SK-MEL-5 (cell line): ENCODE results near the gene TLE5. TPM values are rescaled to one million over a fixed set of nuclear protein-coding genes. Genes with fewer than 3 reads are reported as not detected.
"Not testable (repeated sequence)": the region's sequence is repeated elsewhere in the genome, so short reads cannot be mapped to it uniquely, and the experiment has no call there.

Experiments
- DNase-seq: peaks from one replicate; pipeline ENCODE4 v3.0.0-alpha.2; 2016; ENCODE audit warnings: low read depth, low spot score
- in situ Hi-C: cut with HindIII; loops from 2 replicates; pipeline ENCODE4 v1.10.0; 2016; ENCODE audit warnings: low sequenced_read_pairs, high pct_unique_total_duplicates, low pct_unique_long_range_greater_than_20kb
- total RNA-seq: library from RNA; depleted of rRNA; stranded (reverse); fragments of >200 nt; shearing (Covaris generic); gene quantifications from 2 replicates; pipeline ENCODE4 v1.2.3, GENCODE V29; 2014

Gene TLE5
- total RNA-seq, 1 experiment from 2014 or later: 172 TPM

DNA sequence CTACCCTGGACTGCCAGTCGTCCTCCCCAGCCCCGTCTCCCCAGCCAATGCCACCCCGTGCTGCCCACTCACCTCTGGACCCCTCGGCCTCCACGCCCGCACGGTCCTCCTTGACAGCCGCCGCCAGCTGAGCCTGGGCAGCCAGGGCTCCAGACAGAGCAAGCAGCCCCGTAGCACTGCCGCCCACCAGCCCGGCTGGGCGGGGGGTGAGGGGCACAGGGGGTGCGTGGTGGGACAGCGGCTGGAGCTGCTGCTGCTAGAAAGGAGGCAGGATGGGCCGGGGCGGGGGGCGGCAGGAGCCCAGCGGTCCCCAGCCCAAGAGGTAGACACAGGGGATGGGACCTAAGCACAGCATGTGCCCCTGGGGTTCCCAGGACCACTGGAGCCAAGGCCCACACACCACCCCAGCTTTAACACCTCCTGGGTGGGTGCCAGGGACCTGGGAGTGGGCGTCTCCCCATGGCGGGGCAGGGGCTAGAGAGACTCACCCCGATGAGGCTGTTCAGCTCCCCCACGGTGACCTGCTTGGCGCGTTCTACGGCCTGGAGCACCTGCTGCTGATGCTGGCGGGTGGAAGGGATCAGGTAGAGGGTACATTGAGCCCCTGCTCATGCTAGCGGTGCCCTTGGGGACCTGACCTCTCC is 43.0 kb downstream of the TLE5 start:
- in situ Hi-C loops: no loop called here

DNA sequence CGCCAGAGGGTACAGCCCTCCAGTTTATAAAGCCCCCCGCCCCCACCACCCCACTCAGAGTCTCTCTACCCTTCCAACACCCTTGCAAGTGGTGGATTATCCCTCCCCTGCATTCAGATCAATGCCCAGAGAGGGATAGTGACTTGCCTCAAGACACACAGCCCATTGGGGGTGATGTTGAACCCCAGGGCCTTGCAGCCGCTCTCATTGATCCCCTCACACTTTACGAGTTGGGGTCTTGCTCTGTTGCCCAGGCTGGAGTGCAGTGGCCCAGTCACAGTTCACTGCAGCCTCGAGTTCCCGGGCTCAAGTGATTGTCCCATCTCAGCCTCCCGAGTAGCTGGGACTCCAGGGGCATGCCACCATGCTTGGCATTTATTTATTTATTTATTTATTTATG is 44.4 kb downstream of the TLE5 start:
- no peak for DNase-seq
- in situ Hi-C loops: no loop called here

More for the DNA sequence above, 43.0 kb downstream of the TLE5 start:
- no peak for DNase-seq

DNA sequence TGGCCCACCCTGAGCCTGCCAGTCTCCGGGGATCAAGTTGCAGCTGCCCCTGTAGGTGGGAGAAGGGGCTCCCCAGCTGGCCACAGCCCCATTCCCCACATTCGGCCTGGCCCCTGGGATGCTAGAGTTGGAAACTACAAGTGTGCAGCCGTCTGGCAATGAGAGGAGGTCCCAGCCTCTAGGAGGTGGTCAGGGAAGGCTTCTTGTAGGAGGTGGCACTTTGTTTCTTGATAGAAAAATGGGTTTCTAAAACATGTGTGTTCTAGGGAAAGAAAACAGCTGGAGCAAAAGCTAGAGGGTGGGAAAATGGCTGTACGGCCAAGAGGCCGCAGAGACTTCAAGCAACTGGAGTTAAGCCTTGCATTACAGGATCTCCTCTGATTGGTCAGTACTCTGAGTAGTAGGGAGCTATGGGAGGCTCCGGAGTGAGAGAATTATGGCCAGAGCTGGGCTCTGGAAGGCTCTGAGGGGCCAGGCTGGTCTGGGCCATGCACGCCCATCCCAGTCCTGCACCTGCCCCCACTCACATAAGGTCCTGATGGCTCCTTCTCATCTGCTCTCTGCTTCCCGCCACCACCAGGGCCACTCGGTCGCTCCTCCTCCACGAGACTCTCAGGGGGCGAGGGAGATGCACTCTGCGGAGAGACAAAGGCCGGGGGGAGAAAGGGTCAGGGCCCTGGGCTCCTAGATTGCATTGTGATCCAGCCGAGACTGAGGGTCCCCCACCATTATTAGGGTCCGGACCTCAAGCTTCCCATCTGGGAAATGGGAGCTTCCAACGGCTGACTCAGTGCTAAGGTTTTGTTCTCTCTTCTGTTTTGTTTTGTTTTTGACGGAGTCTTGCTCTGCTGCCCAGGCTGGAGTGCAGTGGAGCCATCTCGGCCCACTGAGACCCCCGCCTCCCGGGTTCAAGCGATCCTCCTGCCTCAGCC is 46.9 kb downstream of the TLE5 start:
- in situ Hi-C loops: no loop called here
- DNase-seq: no peak

DNA sequence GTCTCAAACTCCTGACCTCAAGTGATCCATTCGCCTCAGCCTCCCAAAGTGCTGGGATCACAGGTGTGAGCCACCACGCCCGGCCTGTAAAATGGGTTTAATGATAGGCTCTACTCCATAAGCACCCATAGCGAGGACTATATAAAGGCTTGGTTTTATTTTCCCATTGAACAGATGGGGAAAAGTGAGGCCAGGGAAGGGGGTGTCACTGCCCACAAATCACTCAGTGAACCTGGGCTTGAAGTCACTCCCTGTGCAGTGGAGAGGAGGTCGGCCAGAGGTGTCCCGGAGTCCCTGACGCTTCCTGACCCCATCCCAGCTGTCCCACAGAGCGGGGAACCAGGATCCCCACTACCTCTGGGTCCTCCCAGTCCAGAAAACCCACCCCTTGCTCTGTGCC is 48.2 kb downstream of the TLE5 start:
- in situ Hi-C loops: no loop called here
- no peak for DNase-seq

- in situ Hi-C loops: no loop called here
- no peak for DNase-seq
These were observed 49.0 kb downstream of the TLE5 start for GRCh38 chr19:3013263-3013725.

DNA sequence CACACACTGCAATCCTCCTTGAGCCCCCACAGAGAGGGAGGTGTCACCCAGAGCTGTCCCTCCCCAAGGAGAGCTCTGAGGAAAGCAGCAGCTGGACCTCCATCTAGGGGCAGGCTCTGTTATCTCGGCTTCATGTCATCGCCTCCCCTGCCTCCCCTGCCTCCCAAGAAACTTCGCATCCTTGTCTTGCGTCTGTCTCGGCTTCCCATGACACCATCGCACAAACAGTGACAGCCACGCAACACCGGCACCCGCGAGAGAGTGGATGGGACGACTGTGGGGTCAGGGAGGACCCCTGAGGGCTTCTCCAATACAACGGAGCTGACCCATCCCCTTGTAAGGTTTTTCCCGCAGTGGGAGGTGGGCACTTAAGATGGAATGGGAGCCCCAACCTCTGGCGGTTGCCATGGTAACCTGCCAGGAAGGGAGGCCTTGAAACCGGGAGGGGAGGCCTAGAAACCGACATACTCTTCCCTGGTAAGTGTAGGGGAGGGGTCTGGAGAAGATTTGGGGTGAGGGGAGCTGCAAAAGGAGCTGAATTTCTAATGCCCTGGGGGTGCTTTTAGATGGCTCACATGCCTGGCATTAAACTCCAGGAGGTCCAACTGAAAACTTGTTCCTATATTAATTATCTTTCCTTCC is 49.6 kb downstream of the TLE5 start:
- DNase-seq: no peak
- in situ Hi-C loops: no loop called here

GRCh38 chr19:3012059-3012458 is 50.2 kb downstream of the TLE5 start:
- in situ Hi-C loops, DNase-seq: not testable (repeated sequence)

- in situ Hi-C loops: no loop called here
- no peak for DNase-seq
These were observed 51.4 kb downstream of the TLE5 start for GRCh38 chr19:3010871-3011270.

- in situ Hi-C loops: no loop called here
- DNase-seq: no peak
These were observed 53.3 kb downstream of the TLE5 start for GRCh38 chr19:3008994-3009393.

DNA sequence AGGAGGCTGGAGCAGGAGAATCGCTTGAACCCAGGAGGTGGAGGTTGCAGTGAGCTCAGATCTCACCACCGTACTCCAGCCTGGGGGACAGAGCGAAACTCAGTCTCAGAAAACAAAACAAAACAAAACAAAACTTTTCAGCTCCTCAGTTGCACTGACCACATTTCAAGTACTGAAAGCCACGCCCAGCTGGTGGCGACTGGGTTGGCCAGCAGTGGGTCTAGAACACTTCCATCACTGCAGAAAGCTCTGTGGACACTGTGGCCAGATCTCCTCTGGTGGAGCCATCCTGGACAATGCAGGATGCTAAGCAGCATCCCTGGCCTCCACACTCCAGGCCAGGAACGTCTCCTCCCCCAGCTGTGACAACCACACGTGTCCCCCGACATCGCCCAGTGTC is 54.3 kb downstream of the TLE5 start:
- DNase-seq: no peak
- in situ Hi-C loops: no loop called here

DNA sequence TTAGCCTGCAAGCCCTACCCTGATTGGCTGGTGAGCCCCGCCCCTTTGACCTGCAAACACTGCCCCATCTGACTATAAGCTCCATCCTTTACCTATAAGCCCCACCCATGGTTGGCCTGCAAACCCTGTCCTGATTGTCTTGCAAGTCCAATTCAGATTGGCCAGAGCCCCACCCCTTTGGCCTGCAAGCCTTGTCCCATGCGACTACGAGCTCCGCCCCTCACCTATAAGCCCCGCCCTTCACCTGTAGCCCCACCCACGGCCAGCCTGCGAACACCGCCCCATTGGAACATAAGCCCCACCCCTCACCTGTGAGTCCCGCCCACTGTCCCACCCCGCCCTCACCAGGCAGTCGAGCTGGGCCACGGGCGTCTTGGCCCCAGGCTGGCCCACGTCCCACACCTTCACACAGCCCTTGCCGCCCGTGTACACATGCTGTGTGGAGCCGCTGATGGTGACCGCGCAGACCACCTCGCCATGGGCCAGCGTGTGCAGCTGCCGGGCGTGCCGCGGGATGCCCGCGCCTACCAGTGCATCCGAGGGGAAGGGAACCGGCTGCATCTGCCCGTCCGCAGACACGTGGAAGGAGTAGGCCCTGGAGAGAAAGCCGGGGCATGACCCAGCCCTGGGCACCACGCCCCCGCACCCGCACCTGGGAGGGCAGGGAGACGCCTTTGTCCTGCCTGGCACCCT is 56.1 kb downstream of the TLE5 start:
- peak; percentile 19 for DNase-seq
- in situ Hi-C loops: no loop called here

DNA sequence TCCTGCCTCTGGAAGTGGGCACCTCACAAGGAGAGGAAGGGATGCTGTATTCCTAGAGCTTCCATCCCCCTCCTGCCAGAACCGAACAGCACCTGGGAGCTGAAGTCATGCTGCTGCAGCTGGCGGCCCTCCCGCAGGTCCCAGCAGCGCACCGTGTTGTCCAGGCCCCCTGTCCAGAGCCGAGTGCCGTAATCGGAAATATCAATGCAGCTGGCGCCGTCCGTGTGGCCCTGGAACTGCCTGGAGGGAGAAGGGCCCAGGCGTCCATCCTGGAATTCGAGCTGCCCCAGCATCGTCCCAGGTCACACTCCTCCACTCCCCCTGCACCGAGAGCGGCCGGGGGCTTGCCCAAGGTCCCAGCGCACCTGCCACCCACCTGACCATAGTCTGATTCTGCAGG is 57.0 kb downstream of the TLE5 start:
- in situ Hi-C loops: no loop called here
- no peak for DNase-seq

DNA sequence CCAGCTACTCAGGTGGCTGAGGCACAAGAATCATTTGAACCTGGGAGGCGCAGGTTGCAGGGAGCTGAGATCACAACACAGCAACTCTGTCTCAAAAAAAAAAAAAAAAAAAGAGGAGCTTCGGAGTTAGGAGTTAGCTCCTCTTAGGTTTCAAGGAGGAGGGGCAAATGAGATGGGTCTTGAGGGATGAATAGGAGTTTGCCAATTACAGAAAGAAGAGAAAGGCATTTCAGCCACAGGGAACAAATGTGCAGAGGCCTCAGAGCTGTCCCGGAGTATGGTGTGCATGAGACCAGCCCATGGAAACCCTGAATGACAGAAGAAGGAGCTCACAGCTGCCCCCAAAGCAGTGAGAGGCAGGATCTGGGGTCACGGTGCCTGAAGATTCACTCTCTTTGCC is 57.8 kb downstream of the TLE5 start:
- in situ Hi-C loops: no loop called here
- no peak for DNase-seq

- DNase-seq: no peak
- in situ Hi-C loops: no loop called here
These were observed 59.2 kb downstream of the TLE5 start for GRCh38 chr19:3003046-3003445.
